22Rv1 (cell line): ENCODE results near the gene MTMR6.

Experiments
- H3K27ac ChIP-seq: fragments of 450-650 bp; 2 replicates; pipeline ENCODE4 v1.5.1; 2017
- ZFX ChIP-seq: fragments of 450-650 bp; IDR thresholded peaks from 2 replicates; pipeline ENCODE4 v1.6.1; 2017; ENCODE audit warnings: antibody characterized with exemption, borderline replicate concordance
- TF ChIP-seq, protein P1 (sequence below): fragments of 450-650 bp; IDR thresholded peaks from 2 replicates; pipeline ENCODE4 v1.5.1; 2017; ENCODE audit warnings: mild to moderate bottlenecking

Gene MTMR6

GRCh38 chr13:25276748-25277147 is 10.5 kb downstream of the MTMR6 start:
- H3K27ac ChIP-seq: no peak overlapping the region
- TF ChIP-seq, protein P1, sequence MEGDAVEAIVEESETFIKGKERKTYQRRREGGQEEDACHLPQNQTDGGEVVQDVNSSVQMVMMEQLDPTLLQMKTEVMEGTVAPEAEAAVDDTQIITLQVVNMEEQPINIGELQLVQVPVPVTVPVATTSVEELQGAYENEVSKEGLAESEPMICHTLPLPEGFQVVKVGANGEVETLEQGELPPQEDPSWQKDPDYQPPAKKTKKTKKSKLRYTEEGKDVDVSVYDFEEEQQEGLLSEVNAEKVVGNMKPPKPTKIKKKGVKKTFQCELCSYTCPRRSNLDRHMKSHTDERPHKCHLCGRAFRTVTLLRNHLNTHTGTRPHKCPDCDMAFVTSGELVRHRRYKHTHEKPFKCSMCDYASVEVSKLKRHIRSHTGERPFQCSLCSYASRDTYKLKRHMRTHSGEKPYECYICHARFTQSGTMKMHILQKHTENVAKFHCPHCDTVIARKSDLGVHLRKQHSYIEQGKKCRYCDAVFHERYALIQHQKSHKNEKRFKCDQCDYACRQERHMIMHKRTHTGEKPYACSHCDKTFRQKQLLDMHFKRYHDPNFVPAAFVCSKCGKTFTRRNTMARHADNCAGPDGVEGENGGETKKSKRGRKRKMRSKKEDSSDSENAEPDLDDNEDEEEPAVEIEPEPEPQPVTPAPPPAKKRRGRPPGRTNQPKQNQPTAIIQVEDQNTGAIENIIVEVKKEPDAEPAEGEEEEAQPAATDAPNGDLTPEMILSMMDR: no peak
- TF ChIP-seq ZFX: no peak

GRCh38 chr13:25268561-25268960 is 18.7 kb downstream of the MTMR6 start:
- TF ChIP-seq ZFX: no peak
- TF ChIP-seq, protein P1: no peak

DNA sequence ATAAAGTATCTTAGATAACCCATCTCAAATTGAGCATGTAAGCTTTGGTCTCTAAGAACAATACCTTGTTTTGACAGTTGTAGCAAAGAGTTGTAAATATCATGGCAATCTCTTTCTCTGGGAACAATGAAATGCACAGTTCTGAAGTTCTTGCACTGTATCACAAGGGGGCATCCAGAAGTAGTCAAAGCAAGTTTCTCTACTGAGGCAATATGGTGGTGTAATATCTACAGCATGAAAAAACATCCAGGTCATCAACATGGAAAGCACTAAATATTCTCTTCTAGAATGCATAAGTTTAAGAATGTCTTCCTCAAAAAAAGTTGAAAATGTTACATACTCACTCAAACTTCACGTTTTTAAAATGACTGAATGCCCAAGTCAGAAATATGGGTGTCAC is 19.6 kb downstream of the MTMR6 start:
- H3K27ac ChIP-seq: no peak overlapping the region
- TF ChIP-seq, protein P1: no peak
- no peak for TF ChIP-seq ZFX

More at GRCh38 chr13:25268561-25268960, 18.7 kb downstream of the MTMR6 start:
- no peak overlapping the region for H3K27ac ChIP-seq

DNA sequence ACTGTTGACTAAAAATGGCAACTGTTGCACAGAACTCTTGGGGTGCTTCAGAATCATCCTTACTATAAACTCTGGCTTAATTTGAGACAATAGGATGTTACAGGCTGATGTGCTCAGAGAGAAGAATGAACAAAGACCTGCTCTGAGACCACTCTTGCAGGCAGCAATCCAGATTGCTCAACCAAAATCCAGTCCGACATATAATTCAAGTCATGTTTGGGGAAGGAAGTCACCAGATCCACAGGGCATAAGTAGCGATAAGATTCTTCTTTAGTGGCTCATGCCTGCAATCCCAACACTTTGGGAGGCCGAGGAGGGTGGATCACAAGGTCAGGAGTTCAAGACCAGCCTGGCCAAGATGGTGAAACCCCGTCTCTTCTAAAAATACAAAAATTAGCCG is 20.6 kb downstream of the MTMR6 start:
- TF ChIP-seq, protein P1: no peak
- TF ChIP-seq ZFX: no peak
- no peak overlapping the region for H3K27ac ChIP-seq

GRCh38 chr13:25262261-25262660 is 25.0 kb downstream of the MTMR6 start:
- TF ChIP-seq, protein P1: no peak
- no peak for TF ChIP-seq ZFX
- no peak overlapping the region for H3K27ac ChIP-seq

DNA sequence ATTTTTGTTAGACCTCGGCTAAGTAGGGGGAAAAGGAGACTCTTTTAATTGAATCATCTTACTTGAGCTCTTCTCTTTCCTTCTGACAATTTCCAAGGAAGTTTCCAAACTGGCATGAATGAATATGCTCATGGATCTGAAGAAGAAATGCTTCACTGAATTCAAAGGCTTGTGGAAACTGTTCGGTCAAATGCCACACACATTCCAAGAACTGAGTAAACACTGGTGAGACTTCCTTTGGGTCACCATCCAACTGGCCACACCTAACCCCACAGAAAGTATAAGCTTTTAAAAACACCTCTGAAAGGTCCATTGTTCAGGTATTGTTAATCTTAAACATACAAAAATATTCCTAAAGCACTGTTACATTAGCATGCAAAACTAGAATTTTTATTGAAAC is 33.6 kb downstream of the MTMR6 start:
- H3K27ac ChIP-seq: no peak overlapping the region
- TF ChIP-seq ZFX: no peak
- TF ChIP-seq, protein P1: no peak

DNA sequence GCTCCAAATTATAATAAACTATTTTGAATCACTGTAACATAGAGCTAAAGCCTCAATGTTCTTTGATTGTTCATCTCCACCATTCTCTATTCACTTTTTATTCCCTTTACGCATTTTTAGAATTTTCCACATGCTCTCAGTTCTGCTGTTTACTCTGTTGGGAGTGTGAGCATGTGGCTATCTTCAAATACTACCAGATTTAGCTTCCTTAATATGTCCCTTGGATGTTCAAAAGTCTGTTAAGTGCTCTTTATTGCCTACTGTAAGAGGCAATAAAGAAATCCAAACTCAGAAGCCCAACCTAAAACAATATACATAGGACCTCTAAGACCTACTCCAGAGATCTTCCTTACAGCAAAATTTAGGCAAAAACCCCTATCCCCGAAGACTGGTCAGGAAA is 34.5 kb downstream of the MTMR6 start:
- no peak overlapping the region for H3K27ac ChIP-seq

More for the DNA sequence above, 34.5 kb downstream of the MTMR6 start:
- TF ChIP-seq, protein P1: no peak
- TF ChIP-seq ZFX: no peak
